GM23338 (cell line): Measurements from ENCODE around the gene PF4V1. TPM values are rescaled to one million over a fixed set of nuclear protein-coding genes. Genes with fewer than 3 reads are reported as not detected.

ENCODE experiments used
- ATAC-seq: fragments of 200-7000 bp; cut with Tn5 transposase; 3 replicates; pipeline ENCODE4 v1.9.1; 2020
- DNase-seq: peaks from one replicate; pipeline ENCODE4 v3.0.0-alpha.2; 2015; ENCODE audit warnings: low spot score
- H2AFZ ChIP-seq: fragments of 200-600 bp; sonication (generic); 2 replicates; pipeline ENCODE4 v1.8.0; 2016; ENCODE audit warnings: antibody characterized with exemption, mild to moderate bottlenecking, moderate library complexity
- H3F3A ChIP-seq: fragments of 200-600 bp; sonication (generic); replicated peaks from 2 replicates; pipeline ENCODE4 v1.8.0; 2017; ENCODE audit warnings: antibody characterized with exemption, mixed run types, low read depth
- H3K27ac ChIP-seq: fragments of 200-600 bp; sonication (generic); 2 replicates; pipeline ENCODE4 v1.6.1; 2016; ENCODE audit warnings: low read depth
- H3K27me3 ChIP-seq: fragments of 200-600 bp; sonication (generic); 2 replicates; pipeline ENCODE4 v1.8.0; 2016; ENCODE audit warnings: mild to moderate bottlenecking, mixed run types, moderate library complexity; ENCODE audit not compliant: insufficient read depth
- H3K36me3 ChIP-seq: fragments of 200-600 bp; sonication (generic); 2 replicates; pipeline ENCODE4 v1.8.0; 2016; ENCODE audit warnings: mild to moderate bottlenecking; ENCODE audit not compliant: insufficient read depth
- H3K4me1 ChIP-seq: fragments of 200-600 bp; sonication (generic); 2 replicates; pipeline ENCODE4 v1.8.0; 2016; ENCODE audit warnings: mild to moderate bottlenecking, moderate library complexity; ENCODE audit not compliant: insufficient read depth
- H3K4me2 ChIP-seq: fragments of 200-600 bp; sonication (generic); 2 replicates; pipeline ENCODE4 v1.7.1; 2017; ENCODE audit warnings: mixed run types
- H3K4me3 ChIP-seq: fragments of 200-600 bp; sonication (generic); 2 replicates; pipeline ENCODE4 v1.6.1; 2016; ENCODE audit warnings: mixed run types
- H3K79me2 ChIP-seq: fragments of 200-600 bp; sonication (generic); replicated peaks from 2 replicates; pipeline ENCODE4 v1.8.0; 2017; ENCODE audit warnings: mild to moderate bottlenecking; ENCODE audit not compliant: insufficient read depth
- H3K9me2 ChIP-seq: fragments of 200-600 bp; sonication (generic); 2 replicates; pipeline ENCODE4 v1.8.0; 2017; ENCODE audit not compliant: insufficient read depth
- H4K20me1 ChIP-seq: fragments of 200-600 bp; sonication (generic); replicated peaks from 2 replicates; pipeline ENCODE4 v1.8.0; 2017; ENCODE audit warnings: mild to moderate bottlenecking; ENCODE audit not compliant: insufficient read depth
- H3K27ac Mint-ChIP-seq: 2 replicates; pipeline ENCODE4 v1.8.0; 2020; ENCODE audit warnings: inconsistent platforms, mild to moderate bottlenecking, moderate library complexity, mixed read lengths
- H3K27me3 Mint-ChIP-seq: 3 replicates; pipeline ENCODE4 v1.8.0; 2022; ENCODE audit warnings: low read depth, mild to moderate bottlenecking, moderate library complexity, mixed read lengths, inconsistent platforms; ENCODE audit not compliant: insufficient read depth, poor library complexity
- H3K36me3 Mint-ChIP-seq: 3 replicates; pipeline ENCODE4 v1.8.0; 2021; ENCODE audit warnings: low read depth, mild to moderate bottlenecking, inconsistent platforms, moderate library complexity, mixed read lengths
- H3K4me1 Mint-ChIP-seq: 3 replicates; pipeline ENCODE4 v1.8.0; 2020; ENCODE audit warnings: mild to moderate bottlenecking, inconsistent platforms, mixed read lengths
- H3K4me3 Mint-ChIP-seq: 3 replicates; pipeline ENCODE4 v1.8.0; 2021; ENCODE audit warnings: moderate library complexity, mild to moderate bottlenecking, inconsistent platforms, mixed read lengths
- H3K9me3 Mint-ChIP-seq: 3 replicates; pipeline ENCODE4 v1.8.0; 2020; ENCODE audit warnings: moderate library complexity, mild to moderate bottlenecking, inconsistent platforms, mixed read lengths
- ETS1 ChIP-seq: IDR thresholded peaks from 2 replicates; pipeline ENCODE4 v1.6.1; 2016; ENCODE audit warnings: antibody characterized with exemption
- JUNB ChIP-seq: IDR thresholded peaks from one replicate; pipeline ENCODE4 v1.6.1; 2016; ENCODE audit warnings: antibody characterized with exemption; ENCODE audit not compliant: unreplicated experiment
- POLR2AphosphoS5 ChIP-seq: IDR thresholded peaks from 2 replicates; pipeline ENCODE4 v1.6.1; 2016; ENCODE audit warnings: antibody characterized with exemption, low read depth
- REST ChIP-seq: IDR thresholded peaks from one replicate; pipeline ENCODE4 v1.6.1; 2018; ENCODE audit warnings: antibody characterized with exemption; ENCODE audit not compliant: unreplicated experiment
- ZNF331 ChIP-seq: fragments of 250-450 bp; sonication (Bioruptor Pico); IDR thresholded peaks from 2 replicates; pipeline ENCODE4 v1.5.0; 2020; ENCODE audit warnings: low read depth, mild to moderate bottlenecking, moderate library complexity
- polyA plus RNA-seq: library from polyadenylated mRNA; unstranded; fragments of >200 nt; fragmentation: Nextera tagmentation; extraction: Ambion mirVana; gene quantifications from 2 replicates; pipeline ENCODE4 v1.2.1, GENCODE V29; 2016
- total RNA-seq: library from RNA; depleted of rRNA; stranded (reverse); fragments of >200 nt; shearing (Covaris generic); gene quantifications from 2 replicates; pipeline ENCODE4 v1.2.3, GENCODE V29; 2014
- TF ChIP-seq, protein P1 (sequence below): fragments of 250-450 bp; sonication (Bioruptor Pico); IDR thresholded peaks from 2 replicates; pipeline ENCODE4 v1.5.0; 2020; ENCODE audit warnings: mild to moderate bottlenecking, moderate library complexity

Gene PF4V1
- total and polyA plus RNA-seq, 2 experiments from 2014 or later, result 0.66 TPM; not detected in 1

DNA sequence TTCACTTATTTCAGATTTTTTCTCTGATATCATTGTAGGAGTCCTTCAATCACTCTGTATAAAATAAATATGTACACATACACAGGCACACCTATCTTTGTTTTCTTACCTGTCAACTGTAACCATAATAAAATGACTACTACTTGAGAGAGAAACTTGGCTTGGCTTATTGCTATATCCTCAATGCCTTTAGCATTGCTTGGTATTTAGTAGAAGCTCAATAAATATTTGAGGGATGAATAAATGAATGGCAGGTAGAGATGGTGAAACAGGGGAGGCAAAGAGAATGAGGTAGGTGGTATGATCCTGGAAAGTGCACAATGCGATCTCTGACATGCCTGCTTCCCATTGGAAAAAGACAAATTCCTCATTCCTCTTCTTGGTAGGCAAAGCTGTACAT lies 38.4 kb upstream of the PF4V1 start:
- H3K27ac ChIP-seq, result no peak overlapping the region
- peak overlapping the region; percentile 64; the same call in 1 of the 2 replicates for H2AFZ ChIP-seq
- H3K4me3 ChIP-seq, result no peak overlapping the region
- H3K27me3 ChIP-seq, result no peaks in the 10 kb centered on the region
- no peaks in the 10 kb centered on the region for H3K9me3 Mint-ChIP-seq
- peaks cover 15% of the 10 kb centered on the region for H3K4me1 ChIP-seq
- H3K36me3 Mint-ChIP-seq, result no peaks in the 10 kb centered on the region; the same call in 2 of the 3 replicates
- H3K4me2 ChIP-seq, result no peak overlapping the region
- TF ChIP-seq REST, result no peak
- TF ChIP-seq, protein P1, sequence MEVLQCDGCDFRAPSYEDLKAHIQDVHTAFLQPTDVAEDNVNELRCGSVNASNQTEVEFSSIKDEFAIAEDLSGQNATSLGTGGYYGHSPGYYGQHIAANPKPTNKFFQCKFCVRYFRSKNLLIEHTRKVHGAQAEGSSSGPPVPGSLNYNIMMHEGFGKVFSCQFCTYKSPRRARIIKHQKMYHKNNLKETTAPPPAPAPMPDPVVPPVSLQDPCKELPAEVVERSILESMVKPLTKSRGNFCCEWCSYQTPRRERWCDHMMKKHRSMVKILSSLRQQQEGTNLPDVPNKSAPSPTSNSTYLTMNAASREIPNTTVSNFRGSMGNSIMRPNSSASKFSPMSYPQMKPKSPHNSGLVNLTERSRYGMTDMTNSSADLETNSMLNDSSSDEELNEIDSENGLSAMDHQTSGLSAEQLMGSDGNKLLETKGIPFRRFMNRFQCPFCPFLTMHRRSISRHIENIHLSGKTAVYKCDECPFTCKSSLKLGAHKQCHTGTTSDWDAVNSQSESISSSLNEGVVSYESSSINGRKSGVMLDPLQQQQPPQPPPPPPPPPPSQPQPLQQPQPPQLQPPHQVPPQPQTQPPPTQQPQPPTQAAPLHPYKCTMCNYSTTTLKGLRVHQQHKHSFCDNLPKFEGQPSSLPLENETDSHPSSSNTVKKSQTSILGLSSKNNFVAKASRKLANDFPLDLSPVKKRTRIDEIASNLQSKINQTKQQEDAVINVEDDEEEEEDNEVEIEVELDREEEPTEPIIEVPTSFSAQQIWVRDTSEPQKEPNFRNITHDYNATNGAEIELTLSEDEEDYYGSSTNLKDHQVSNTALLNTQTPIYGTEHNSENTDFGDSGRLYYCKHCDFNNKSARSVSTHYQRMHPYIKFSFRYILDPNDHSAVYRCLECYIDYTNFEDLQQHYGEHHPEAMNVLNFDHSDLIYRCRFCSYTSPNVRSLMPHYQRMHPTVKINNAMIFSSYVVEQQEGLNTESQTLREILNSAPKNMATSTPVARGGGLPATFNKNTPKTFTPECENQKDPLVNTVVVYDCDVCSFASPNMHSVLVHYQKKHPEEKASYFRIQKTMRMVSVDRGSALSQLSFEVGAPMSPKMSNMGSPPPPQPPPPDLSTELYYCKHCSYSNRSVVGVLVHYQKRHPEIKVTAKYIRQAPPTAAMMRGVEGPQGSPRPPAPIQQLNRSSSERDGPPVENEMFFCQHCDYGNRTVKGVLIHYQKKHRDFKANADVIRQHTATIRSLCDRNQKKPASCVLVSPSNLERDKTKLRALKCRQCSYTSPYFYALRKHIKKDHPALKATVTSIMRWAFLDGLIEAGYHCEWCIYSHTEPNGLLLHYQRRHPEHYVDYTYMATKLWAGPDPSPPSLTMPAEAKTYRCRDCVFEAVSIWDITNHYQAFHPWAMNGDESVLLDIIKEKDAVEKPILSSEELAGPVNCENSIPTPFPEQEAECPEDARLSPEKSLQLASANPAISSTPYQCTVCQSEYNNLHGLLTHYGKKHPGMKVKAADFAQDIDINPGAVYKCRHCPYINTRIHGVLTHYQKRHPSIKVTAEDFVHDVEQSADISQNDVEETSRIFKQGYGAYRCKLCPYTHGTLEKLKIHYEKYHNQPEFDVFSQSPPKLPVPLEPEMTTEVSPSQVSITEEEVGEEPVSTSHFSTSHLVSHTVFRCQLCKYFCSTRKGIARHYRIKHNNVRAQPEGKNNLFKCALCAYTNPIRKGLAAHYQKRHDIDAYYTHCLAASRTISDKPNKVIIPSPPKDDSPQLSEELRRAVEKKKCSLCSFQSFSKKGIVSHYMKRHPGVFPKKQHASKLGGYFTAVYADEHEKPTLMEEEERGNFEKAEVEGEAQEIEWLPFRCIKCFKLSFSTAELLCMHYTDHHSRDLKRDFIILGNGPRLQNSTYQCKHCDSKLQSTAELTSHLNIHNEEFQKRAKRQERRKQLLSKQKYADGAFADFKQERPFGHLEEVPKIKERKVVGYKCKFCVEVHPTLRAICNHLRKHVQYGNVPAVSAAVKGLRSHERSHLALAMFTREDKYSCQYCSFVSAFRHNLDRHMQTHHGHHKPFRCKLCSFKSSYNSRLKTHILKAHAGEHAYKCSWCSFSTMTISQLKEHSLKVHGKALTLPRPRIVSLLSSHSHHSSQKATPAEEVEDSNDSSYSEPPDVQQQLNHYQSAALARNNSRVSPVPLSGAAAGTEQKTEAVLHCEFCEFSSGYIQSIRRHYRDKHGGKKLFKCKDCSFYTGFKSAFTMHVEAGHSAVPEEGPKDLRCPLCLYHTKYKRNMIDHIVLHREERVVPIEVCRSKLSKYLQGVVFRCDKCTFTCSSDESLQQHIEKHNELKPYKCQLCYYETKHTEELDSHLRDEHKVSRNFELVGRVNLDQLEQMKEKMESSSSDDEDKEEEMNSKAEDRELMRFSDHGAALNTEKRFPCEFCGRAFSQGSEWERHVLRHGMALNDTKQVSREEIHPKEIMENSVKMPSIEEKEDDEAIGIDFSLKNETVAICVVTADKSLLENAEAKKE (CRISPR knock-in tag), result no peak
- TF ChIP-seq ZNF331, result no peak
- no peak for TF ChIP-seq JUNB
- TF ChIP-seq ETS1, result no peak
- no peak for TF ChIP-seq POLR2AphosphoS5
- peaks cover 21% of the 10 kb centered on the region for H3K4me1 Mint-ChIP-seq
- H3K36me3 ChIP-seq, result no peaks in the 10 kb centered on the region
- no peaks in the 10 kb centered on the region for H4K20me1 ChIP-seq
- DNase-seq (no peak), ATAC-seq (no peak)
- no peaks in the 10 kb centered on the region for H3K79me2 ChIP-seq
- no peaks in the 10 kb centered on the region for H3F3A ChIP-seq
- H3K27ac Mint-ChIP-seq, result no peak overlapping the region
- peaks cover 16% of the 10 kb centered on the region for H3K9me2 ChIP-seq
- H3K27me3 Mint-ChIP-seq, result no peaks in the 10 kb centered on the region
- H3K4me3 Mint-ChIP-seq, result no peak overlapping the region
